GM19438 (cell line): ENCODE data around the gene UST.

ENCODE experiments used
- ATAC-seq: cut with Tn5 transposase; IDR thresholded peaks from one replicate; pipeline ENCODE4 v1.9.1; 2021; ENCODE audit warnings: low read depth; ENCODE audit not compliant: unreplicated experiment

UST gene

GRCh38 chr6:148794797-148795196 is 48.0 kb downstream of the UST start:
- ATAC-seq = no peak

DNA sequence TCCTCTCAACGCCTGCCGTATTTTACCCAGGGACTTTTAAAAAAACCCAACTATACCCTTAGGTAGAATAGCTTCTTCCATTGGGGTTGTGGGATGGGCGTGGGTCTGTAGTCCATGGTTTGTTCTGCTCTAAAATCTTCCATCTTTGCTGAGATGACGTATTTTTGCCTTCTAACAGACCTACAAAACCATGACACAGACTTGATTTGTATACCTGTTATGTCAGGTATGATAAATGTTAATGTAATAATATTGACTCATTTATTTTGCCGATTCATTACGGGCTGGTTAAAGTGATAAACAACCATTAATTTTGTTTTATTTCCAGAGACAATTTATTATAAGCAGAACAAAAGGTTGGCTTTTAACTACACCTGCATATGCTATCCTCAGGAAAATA is 48.7 kb downstream of the UST start:
- ATAC-seq = no peak

GRCh38 chr6:148799647-148800046 is 52.8 kb downstream of the UST start:
- ATAC-seq = no peak

DNA sequence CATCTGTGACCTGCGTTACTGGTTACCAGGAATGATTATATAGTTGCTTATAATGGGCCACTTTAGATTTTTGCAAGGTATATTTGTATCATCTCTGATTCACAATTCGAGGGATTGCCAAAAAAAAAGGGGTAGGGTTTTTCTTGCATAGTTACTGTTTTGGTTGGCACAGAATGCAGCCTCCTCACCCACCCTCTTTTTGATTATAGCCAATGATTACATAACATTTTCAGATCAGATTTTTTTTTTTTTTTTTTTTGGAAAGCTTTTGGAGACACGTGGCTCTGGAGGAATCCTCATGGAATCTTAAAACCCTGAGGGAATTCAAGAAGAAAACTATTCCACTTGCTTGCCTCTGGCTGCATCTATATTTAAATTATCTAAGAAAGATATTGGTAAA is 53.7 kb downstream of the UST start:
- no peak for ATAC-seq

- no peak for ATAC-seq
Measured at GRCh38 chr6:148803979-148804378, 57.1 kb downstream of the UST start.

GRCh38 chr6:148805777-148806176 is 58.9 kb downstream of the UST start:
- ATAC-seq = no peak

- no peak for ATAC-seq
Measured at GRCh38 chr6:148807784-148808183, 61.0 kb downstream of the UST start.

DNA sequence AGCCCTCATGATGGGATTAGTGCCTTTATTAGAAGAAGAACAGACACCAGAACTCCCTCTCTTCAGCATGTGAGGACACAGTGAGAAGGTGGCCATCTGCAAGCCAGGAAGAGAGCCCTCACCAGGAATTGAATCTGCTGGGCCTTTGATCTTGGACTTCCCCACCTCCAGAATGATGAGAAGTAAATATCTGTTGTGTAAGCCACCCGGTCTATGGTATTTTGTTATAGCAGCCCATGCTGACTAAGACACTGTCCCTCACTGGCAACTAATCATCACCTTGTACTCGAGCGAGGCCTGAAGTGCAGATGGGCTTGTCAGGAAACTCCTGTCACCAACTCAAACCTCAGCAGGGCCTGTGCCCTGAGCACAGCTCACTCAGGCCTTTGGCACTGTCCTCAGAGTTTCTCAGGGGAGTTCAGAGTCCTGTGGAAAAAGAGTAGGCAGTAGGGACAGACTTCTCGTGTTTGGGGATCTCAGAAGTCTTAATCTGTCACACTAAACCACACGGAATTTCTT is 62.0 kb downstream of the UST start:
- no peak for ATAC-seq

GRCh38 chr6:148811459-148811858 is 64.6 kb downstream of the UST start:
- no peak for ATAC-seq

DNA sequence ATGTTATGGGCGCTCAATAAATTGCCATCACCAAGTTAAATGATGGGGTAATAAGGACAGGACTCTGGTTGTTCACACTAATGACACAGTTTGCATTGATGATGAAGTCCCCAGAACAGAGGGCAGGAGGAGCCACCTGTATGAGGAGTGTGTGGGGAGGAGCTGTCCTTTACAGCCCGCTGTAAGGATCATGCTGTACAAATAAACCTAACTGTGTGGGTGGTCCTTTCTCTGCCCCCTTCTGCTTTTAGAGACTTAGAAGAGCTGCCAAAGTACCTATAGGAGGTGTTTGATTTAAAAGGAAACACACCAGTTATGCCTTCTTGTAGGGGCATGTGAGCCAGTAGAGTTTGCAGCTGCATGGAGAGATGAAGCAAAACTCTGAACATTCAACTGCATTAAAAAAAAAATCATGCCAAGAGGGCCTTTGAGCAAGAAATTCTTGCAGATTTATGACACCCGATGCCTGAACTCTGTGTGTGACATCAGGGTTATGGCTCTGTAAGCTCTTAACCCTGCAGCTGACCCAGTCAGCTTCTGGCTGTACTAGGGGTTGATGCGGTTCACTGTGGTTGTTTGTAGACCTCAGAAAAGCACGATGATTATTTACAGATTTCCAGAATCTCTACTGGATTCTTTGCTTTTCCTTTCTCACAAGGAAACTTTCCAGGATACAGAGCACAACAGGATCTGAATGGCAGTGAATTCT is 67.4 kb downstream of the UST start:
- ATAC-seq = no peak

DNA sequence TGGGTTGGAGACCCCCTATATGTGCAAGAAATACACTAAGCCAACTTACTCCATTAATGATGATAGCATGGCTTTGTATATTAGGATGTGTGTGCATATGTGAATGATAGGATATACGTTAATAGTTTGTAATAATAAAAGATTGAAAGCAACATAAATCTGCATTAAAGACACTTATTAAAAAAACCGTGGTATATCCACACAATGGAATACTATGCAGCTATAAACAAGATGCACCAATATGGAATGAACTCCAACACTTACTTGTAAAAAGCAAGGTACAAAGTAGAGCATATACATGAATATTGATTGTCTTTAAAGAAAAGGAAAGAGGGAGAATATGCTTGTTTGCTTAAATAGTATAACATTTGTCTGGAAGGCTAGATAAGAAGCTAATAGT is 68.0 kb downstream of the UST start:
- no peak for ATAC-seq

- no peak for ATAC-seq
Measured at GRCh38 chr6:148816117-148816516, 69.3 kb downstream of the UST start.

DNA sequence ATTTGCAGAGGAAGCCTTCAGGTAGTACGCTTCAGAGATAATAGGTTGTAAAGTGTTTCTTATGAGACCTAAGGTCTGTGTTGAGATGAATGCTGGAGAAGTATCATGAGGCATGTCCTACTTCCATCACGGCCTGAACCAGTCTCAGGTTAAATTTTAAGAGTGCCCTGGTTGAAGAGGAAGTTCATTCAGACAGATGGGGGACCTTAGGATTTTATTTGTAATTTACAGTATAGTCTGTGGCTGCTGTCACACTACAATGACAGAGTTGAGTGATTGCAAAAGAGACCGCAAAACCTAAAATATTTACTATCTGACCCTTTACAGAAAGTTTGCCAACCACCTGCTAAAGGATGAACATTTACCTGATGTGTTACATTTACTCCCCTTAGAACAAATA is 70.9 kb downstream of the UST start:
- no peak for ATAC-seq

DNA sequence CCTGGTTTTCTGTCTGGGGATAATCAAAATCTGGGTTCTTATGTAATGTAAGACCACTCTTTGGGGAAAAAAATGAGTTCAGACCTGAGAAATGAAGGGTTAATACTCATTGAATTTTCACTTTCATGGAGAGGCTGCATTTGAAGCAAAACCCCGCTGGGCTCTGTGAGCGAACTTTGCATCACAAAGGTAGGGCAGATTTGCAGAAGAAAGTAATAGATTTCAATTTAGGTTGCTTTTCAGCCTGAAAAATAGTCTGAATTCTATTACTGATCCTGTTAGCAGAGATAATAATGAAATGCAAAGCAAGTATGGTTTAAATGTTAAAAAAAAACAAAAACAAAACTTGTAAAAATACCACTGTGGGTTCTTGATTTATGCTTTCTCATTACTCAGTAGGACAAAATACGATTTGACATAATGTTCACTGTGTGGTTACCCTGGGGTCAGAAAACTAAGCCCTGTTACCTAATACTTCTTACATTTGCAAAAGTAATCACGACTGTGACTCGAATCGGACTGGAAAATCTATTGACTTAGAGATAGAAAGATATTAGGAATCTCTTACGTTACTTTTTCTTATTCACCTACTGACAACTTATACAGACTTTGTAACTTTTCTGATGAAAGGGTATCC is 72.2 kb downstream of the UST start:
- ATAC-seq = no peak

DNA sequence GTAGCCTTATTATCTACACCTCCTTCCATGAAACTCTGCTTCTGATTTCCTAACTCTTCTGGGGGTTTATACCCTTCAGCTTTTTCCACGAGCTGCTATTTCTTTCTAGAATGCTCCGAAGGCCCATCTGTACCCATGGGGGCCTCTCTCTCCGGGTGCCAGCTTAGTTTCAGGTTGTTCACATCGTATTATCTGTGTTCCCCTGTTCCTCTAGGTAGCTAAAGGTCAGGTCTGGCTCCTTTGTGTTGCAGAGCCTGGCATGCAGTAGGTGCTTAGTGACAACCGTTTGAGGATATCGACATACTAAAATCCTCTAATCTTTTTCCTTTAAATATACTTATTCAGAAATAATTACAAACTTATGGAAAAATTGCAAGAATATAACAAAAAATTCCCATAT is 73.0 kb downstream of the UST start:
- no peak for ATAC-seq

- ATAC-seq = no peak
Measured at GRCh38 chr6:148822819-148823218, 76.0 kb downstream of the UST start.

GRCh38 chr6:148824291-148824690 is 77.5 kb downstream of the UST start:
- ATAC-seq = no peak

DNA sequence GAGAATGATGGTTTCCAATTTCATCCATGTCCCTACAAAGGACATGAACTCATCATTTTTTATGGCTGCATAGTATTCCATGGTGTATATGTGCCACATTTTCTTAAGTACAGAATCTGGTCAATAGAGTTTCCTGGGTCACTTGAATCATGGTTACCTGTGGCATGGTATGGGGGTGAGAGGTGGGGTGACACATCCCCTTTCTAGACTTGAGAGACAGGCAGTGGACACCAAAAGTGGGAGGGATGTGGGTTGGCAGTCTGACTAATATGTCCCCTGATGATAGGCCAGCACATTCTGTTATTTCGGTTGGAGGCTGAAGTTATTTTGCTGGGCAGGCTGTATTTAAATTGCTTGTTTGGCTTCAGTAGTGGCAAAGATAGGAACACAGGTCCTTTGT is 78.1 kb downstream of the UST start:
- no peak for ATAC-seq

DNA sequence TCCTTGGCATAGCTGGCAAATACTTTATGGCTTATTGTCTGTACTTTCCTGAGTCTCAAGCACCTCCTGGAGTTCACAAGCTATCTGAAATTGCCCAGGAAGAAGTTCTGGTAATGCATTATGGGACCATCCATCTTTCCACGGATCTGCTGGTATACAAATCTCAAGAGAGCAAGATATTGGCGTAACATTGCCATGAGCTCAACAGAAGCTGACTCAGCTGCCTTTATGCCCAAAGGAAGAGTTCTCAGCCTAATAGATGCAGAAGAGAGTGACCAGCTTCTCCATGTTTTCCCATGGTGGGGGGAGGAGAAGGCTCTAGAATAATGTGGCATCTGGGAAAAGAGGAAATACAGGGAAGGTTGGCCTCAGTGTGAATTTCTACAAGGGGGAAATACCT is 78.7 kb downstream of the UST start:
- ATAC-seq = no peak

DNA sequence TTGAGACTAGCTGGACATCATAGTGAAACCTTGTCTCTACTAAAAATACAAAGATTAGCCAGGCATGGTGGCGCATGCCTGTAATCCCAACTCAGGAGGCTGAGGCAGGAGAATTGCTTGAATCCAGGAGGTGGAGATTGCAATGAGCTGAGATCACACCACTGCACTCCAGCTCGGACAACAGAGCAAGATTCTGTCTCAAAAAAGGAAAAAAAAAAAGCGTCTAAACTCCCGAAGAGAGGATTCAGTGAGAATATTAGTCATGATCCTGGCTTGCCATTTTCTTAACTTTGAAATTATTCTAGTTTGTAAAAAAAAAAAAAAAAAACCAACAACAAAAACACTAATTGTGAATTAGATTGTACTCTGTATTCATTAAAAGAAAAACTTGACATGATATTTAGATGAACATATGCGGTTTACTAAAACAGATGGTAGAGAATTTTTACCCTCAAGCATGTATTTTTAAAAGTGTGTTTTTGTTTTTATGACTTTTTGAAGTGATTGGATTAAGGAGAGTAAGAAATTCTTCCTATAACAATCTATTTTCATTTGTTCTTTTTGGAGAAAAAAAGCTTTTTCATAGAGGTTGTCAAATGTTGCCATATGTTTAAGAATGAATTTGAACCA is 80.7 kb downstream of the UST start:
- no peak for ATAC-seq

- no peak for ATAC-seq
Measured at GRCh38 chr6:148828047-148828446, 81.2 kb downstream of the UST start.
